22Rv1 (cell line): ENCODE results near the gene YTHDC2.

ENCODE experiments used
- CTCF ChIP-seq: fragments of 450-650 bp; IDR thresholded peaks from 2 replicates; pipeline ENCODE4 v1.5.1; 2017; ENCODE audit warnings: mild to moderate bottlenecking
- ZFX ChIP-seq: fragments of 450-650 bp; IDR thresholded peaks from 2 replicates; pipeline ENCODE4 v1.6.1; 2017; ENCODE audit warnings: antibody characterized with exemption, borderline replicate concordance

GRCh38 chr5:113508756-113509155 is 4.7 kb upstream of the YTHDC2 start:
- no peak for TF ChIP-seq CTCF
- TF ChIP-seq ZFX = no peak
